SH-SY5Y (cell line): ENCODE data around the gene FBXL22.

Experiments used
- GATA2 ChIP-seq: IDR thresholded peaks from 2 replicates; pipeline ENCODE4 v1.6.1; 2011; ENCODE audit warnings: mild to moderate bottlenecking, low read depth, low read length
- GATA3 ChIP-seq: IDR thresholded peaks from 2 replicates; pipeline ENCODE4 v1.6.1; 2011; ENCODE audit warnings: low read depth, mild to moderate bottlenecking, low read length, moderate library complexity

DNA sequence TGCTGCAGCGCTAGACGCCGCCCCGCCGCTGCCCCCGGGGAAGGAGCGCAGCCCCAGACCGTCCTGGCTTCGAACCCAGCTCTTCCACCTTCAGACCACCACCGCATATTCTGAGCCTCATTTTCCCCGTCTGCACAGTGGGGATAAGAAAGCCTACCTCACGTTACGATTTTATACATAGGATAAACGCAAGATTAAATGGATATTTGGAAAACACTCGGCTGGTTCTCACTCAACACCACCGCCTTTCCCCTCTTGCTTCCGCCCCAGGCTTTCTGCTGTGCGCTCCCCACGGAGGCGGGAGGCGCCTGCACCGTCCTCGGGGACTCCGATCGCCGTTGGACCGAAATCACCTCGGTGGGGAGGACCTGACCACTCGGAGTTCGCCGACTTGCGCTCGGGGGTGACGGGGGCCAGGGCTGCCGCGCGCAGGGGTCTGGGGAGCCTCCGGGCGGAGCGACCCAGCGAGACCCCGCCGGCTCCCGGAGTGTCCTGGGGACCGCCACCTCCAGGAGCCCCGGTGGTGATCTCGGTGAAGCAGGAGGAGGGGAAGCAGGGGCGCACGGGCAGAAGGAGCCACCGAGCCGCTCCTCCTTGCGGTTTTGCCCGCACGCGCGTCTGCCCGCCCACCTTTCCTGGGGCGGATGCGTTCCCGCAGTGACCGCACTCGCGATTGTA lies 4.0 kb downstream of the FBXL22 start:
- TF ChIP-seq GATA2 (no peak), GATA3 (no peak)
